Tibial artery (tissue), 4 donors: ENCODE results near the gene PRKD1.
"Not testable (repeated sequence)": the region's sequence is repeated elsewhere in the genome, so short reads cannot be mapped to it uniquely, and the experiment has no call there.

Experiments used
- DNase-seq, 2 donors: peaks; one replicate each; pipeline ENCODE4 v3.0.0-alpha.2; 2019
- H3K27ac ChIP-seq, 2 donors: fragments of 200-600 bp; sonication (generic) in 1 of 2; 1 replicate in 1 of 2; 2 replicates in 1 of 2; pipeline ENCODE4 v1.5.1; 2018 to 2019; ENCODE audit warnings: mild to moderate bottlenecking in 1 of 2
- H3K27me3 ChIP-seq, 2 donors: fragments of 200-600 bp; sonication (generic) in 1 of 2; one replicate each; pipeline versions ENCODE4 v1.5.1 to v1.6.0; 2016 to 2019
- H3K36me3 ChIP-seq, 3 donors: fragments of 200-600 bp; sonication (generic) in 2 of 3; one replicate each; pipeline ENCODE4 v1.5.1; 2016 to 2019; ENCODE audit warnings: mild to moderate bottlenecking in 2 of 3
- H3K4me1 ChIP-seq, 4 donors: fragments of 200-600 bp; sonication (generic) in 2 of 4; 1 replicate in 3 of 4; 2 replicates in 1 of 4; pipeline ENCODE4 v1.5.1; 2016 to 2019
- H3K4me3 ChIP-seq, 2 donors: fragments of 200-600 bp; sonication (generic) in 1 of 2; 1 replicate in 1 of 2; 2 replicates in 1 of 2; pipeline ENCODE4 v1.5.1; 2018 to 2019; ENCODE audit warnings: mild to moderate bottlenecking in 2 of 2
- H3K9me3 ChIP-seq, 3 donors: fragments of 200-600 bp; sonication (generic) in 1 of 3; one replicate each; pipeline ENCODE4 v1.5.1; 2016 to 2019
- intact Hi-C: fragments of 100-400 bp; cut with DNase I; formaldehyde crosslinking; loops from one replicate; pipeline ENCODE4 v1.15.0; 2023; ENCODE audit warnings: low total_unique reads
- TF ChIP-seq, protein P1 (sequence below), 2 experiments: fragments of 200-600 bp in 1 of 2; fragments of 450-650 bp in 1 of 2; IDR thresholded peaks; one replicate each; pipeline ENCODE4 v1.5.1; 2017 to 2019; ENCODE audit warnings: antibody characterized with exemption in 2 of 2, mild to moderate bottlenecking in 1 of 2, moderate library complexity in 1 of 2

PRKD1 gene

DNA sequence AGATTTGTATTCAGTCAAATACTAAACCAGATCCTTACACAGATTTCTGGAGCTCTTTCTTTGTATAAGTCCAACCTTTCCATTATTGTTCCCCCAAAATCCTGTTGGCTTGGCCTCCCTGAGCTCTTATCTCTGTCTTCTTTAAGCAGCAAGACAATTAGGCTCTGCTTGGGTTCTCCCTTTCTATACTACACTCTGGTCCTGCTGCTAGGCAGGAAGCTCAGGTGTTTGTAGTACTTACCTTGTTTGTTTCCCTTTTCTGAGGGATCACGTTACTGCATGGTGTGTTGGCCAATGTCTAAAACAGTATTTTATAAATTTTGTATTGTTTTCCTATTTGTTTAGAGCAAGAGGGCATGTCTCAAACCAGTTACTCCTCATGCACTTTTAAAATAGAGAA lies 192.9 kb downstream of the PRKD1 start:
- Histone ChIP-seq H3K36me3 (no peaks in the 10 kb centered on the region), H3K9me3 (no peaks in the 10 kb centered on the region), H3K27ac (no peak overlapping the region), H3K27me3 (no peaks in the 10 kb centered on the region), H3K4me1 (peaks cover 0 to 16% (median 0%) of the 10 kb centered on the region in 4 donors), H3K4me3 (no peak overlapping the region)
- intact Hi-C loops, result no loop called here
- no peak for DNase-seq
- TF ChIP-seq, protein P1, sequence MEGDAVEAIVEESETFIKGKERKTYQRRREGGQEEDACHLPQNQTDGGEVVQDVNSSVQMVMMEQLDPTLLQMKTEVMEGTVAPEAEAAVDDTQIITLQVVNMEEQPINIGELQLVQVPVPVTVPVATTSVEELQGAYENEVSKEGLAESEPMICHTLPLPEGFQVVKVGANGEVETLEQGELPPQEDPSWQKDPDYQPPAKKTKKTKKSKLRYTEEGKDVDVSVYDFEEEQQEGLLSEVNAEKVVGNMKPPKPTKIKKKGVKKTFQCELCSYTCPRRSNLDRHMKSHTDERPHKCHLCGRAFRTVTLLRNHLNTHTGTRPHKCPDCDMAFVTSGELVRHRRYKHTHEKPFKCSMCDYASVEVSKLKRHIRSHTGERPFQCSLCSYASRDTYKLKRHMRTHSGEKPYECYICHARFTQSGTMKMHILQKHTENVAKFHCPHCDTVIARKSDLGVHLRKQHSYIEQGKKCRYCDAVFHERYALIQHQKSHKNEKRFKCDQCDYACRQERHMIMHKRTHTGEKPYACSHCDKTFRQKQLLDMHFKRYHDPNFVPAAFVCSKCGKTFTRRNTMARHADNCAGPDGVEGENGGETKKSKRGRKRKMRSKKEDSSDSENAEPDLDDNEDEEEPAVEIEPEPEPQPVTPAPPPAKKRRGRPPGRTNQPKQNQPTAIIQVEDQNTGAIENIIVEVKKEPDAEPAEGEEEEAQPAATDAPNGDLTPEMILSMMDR (IDR thresholded peaks at IDR 0.05), result no peak

DNA sequence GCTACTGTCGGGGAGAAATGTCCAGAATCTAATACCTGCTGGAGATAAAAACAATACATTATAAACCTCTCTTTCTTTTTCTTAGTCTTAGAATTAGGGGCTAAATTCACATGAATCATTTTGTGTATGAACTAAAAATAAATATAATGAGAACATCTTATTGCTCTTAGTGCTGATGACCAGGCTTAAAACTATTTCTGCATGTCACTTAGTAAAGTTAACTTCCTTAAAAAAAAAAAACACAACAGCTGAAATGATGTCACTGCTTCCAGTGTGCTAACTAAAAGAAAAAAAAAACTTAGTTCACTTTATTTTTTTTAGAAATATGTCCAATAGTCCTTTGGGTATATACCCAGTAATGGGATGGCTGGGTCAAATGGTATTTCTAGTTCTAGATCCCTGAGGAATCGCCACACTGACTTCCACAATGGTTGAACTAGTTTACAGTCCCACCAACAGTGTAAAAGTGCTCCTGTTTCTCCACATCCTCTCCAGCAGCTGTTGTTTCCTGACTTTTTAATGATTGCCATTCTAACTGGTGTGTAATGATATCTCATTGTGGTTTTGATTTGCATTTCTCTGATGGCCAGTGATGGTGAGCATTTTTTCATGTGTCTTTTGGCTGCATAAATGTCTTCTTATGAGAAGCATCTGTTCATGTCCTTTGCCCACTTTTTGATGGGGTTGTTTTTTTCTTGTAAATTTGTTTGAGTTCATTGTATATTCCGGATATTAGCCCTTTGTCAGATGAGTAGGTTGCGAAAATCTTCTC lies 200.9 kb downstream of the PRKD1 start:
- H3K9me3 ChIP-seq, DNase-seq, H3K27me3 ChIP-seq, H3K36me3 ChIP-seq, H3K4me3 ChIP-seq: not testable (repeated sequence)
- peak overlapping the region in 1 of 2 donors; percentile 16 for H3K27ac ChIP-seq
- H3K4me1 ChIP-seq, result peaks cover 0 to 47% (median 17%) of the 10 kb centered on the region in 4 donors
- intact Hi-C loops, result loop anchor here (10.0 kb wide), 1 partner anchor 198 kb away; the partner anchor contains the start of gene PRKD1

DNA sequence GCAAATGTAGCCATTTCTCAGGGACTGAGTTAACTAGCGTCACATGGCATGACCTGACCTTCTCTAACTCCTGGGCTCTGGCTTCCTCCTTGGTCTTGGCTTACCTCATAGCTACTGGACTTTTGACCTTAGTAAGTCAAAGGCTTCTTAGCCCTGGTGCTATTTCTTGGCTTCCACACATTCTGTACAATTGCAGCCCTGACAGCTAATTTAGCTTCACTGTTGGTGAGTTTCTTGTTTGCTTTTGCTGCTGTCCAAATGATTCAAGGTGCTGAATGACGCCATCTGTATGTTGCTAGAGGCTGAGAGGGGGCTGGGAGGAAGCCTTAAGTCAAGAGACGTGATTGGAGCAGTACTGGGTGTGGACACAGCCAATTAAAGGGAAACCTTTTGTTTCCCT lies 202.7 kb downstream of the PRKD1 start:
- Histone ChIP-seq H3K27me3 (no peaks in the 10 kb centered on the region), H3K36me3 (no peaks in the 10 kb centered on the region), H3K4me1 (peaks cover 0 to 61% (median 17%) of the 10 kb centered on the region in 4 donors), H3K4me3 (no peak overlapping the region), H3K9me3 (no peaks in the 10 kb centered on the region), H3K27ac (no peak overlapping the region)
- TF ChIP-seq, protein P1 (IDR thresholded peaks at IDR 0.05), result no peak
- no peak for DNase-seq
- intact Hi-C loops, result loop anchor here (10.0 kb wide), 1 partner anchor 200 kb away; the partner anchor contains the start of gene PRKD1

DNA sequence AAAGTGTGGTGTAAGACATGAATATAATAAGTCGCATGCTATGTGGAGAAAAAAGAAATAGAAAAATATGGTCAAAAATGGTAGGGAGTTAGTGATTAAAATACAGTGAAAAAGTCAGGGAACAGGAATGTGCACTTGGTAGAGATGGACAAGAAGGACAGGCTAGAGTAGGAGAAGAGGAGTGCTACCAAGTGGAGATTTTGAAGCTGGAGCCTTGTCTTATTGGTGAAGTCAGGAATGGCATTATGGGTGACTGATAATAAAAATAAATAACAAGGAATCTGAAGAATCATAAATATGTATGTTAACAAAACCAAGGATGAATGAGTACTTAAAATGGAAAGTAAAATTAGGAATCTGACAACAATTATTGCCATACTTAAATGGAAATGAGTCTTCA lies 204.8 kb downstream of the PRKD1 start:
- peaks cover 0 to 61% (median 17%) of the 10 kb centered on the region in 4 donors for H3K4me1 ChIP-seq
- no peak overlapping the region for H3K4me3 ChIP-seq
- H3K9me3 ChIP-seq, result no peaks in the 10 kb centered on the region
- H3K27me3 ChIP-seq, result no peaks in the 10 kb centered on the region
- DNase-seq, result no peak
- H3K27ac ChIP-seq, result no peak overlapping the region
- TF ChIP-seq, protein P1 (IDR thresholded peaks at IDR 0.05), result no peak
- intact Hi-C loops, result loop anchor here (10.0 kb wide), 1 partner anchor 202 kb away; the partner anchor contains the start of gene PRKD1
- no peaks in the 10 kb centered on the region for H3K36me3 ChIP-seq

DNA sequence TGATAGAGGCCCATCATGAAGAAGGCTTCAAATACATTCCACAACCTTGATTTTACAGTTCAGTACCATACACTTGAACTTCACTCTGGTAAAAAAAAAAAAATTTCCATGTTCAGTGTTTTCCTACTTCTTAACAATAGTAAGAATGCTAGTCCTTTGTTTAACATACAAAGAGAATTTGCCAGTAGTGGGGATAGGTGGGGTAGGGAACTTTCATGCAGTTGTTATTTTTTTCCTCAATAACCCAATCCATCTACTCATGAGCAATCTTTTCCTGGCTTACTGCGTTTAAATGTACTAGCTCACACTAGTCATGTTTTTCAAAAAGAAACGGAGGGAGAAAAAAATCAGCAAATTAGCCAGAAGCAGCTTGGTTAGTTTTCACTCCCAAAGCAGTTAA lies 206.1 kb downstream of the PRKD1 start:
- H3K4me1 ChIP-seq, result peaks cover 0 to 61% (median 17%) of the 10 kb centered on the region in 4 donors
- H3K27me3 ChIP-seq, result no peaks in the 10 kb centered on the region
- H3K27ac ChIP-seq, result no peak overlapping the region
- DNase-seq, result no peak
- H3K36me3 ChIP-seq, result no peaks in the 10 kb centered on the region
- no peak overlapping the region for H3K4me3 ChIP-seq
- intact Hi-C loops, result loop anchor here (10.0 kb wide), 1 partner anchor 203 kb away; the partner anchor contains the start of gene PRKD1
- H3K9me3 ChIP-seq, result no peaks in the 10 kb centered on the region
- TF ChIP-seq, protein P1 (IDR thresholded peaks at IDR 0.05), result no peak

DNA sequence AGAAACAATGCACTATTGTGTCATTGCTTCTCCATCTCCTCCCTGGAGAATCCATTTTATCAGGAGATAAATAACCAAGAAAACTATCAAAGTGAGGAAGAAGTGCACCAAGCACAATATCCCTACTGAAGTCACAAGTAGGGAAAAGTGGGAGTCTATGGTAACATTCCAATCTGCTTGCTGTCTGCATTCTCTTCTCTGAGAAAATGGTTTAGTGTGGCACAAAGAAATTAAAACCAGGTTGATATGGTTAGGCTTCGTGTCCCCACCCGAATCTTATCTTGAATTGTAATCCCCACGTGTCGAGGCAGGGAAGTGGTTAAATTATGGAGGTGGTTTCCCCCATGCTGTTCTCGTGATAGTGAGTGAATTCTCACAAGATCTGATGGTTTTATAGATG lies 209.7 kb downstream of the PRKD1 start:
- intact Hi-C loops, result no loop called here
- no peak for DNase-seq
- TF ChIP-seq, protein P1 (IDR thresholded peaks at IDR 0.05), result no peak
- H3K4me3 ChIP-seq, result no peak overlapping the region
- H3K36me3 ChIP-seq, result no peaks in the 10 kb centered on the region
- no peaks in the 10 kb centered on the region for H3K27me3 ChIP-seq
- H3K27ac ChIP-seq, result no peak overlapping the region
- peaks cover 0 to 24% (median 0%) of the 10 kb centered on the region in 4 donors for H3K4me1 ChIP-seq
- no peaks in the 10 kb centered on the region for H3K9me3 ChIP-seq
